ENCODE data around the gene VGLL4. TPM values are rescaled to one million over a fixed set of nuclear protein-coding genes. Genes with fewer than 3 reads are reported as not detected.
"Not testable (repeated sequence)": the region's sequence is repeated elsewhere in the genome, so short reads cannot be mapped to it uniquely, and the experiment has no call there.

VGLL4 gene
- polyA plus RNA-seq, 1 donor (not counting 4 experiments of a cell fraction or from before 2014, with no cell fraction given), result 32.6 TPM

GRCh38 chr3:11514191-11514821 lies 129.4 kb downstream of the VGLL4 start:
- Histone ChIP-seq H3K36me3 (ENCODE audit: control insufficient read depth in 2 of 2, extremely low read depth in 1 of 2, insufficient read depth in 2 of 2, low read length in 2 of 2) (no peaks in the 10 kb centered on the region), H3K9me1 (ENCODE audit: control insufficient read depth, extremely low read depth, insufficient read depth, low read length) (no peaks in the 10 kb centered on the region), H4K20me1 (ENCODE audit: control insufficient read depth, extremely low read depth, insufficient read depth, low read length) (no peaks in the 10 kb centered on the region), H3K9me3 (ENCODE audit: control insufficient read depth, low read depth, low read length) (no peaks in the 10 kb centered on the region), H3K27ac (ENCODE audit: control insufficient read depth, insufficient read depth, low read length) (no peak overlapping the region), H3K79me2 (ENCODE audit: control insufficient read depth, insufficient read depth, low read length) (no peaks in the 10 kb centered on the region), H3K4me1 (ENCODE audit: control insufficient read depth, extremely low read depth, insufficient read depth, low read length) (peaks cover 9% of the 10 kb centered on the region), H3K27me3 (ENCODE audit: control insufficient read depth, extremely low read depth, insufficient read depth, low read length) (no peaks in the 10 kb centered on the region), H3K4me3 (ENCODE audit: control insufficient read depth in 2 of 3, extremely low read depth in 1 of 3, insufficient read depth in 2 of 3, low read depth in 1 of 3, low read length in 3 of 3) (no peak overlapping the region), H3K9ac (ENCODE audit: control insufficient read depth, extremely low read depth, insufficient read depth, low read length) (no peak overlapping the region), H3K4me2 (ENCODE audit: control insufficient read depth, extremely low read depth, insufficient read depth, low read depth, low read length) (no peak overlapping the region), H2AFZ (ENCODE audit: control insufficient read depth, low read length) (no peak overlapping the region)
- no peak for FAIRE-seq
- TF ChIP-seq EZH2 (IDR thresholded peaks at IDR 0.05; ENCODE audit: low read length), result no peak
- no peak for TF ChIP-seq CTCF (optimal IDR thresholded peaks at IDR 0.05 in 1 of 3, IDR thresholded peaks at IDR 0.05 in 1 of 3, conservative IDR thresholded peaks at IDR 0.05 in 1 of 3; ENCODE audit: extremely low read depth in 1 of 3, insufficient read depth in 2 of 3, low read length in 3 of 3)
- DNase-seq (ENCODE audit: low read depth, low spot score), result no peak
- dilution Hi-C loops (cut with MboI; ENCODE audit: extremely low pct_ligation_motif_present, low sequenced_read_pairs), result no loop called here

- no peak overlapping the region for H2AFZ ChIP-seq (ENCODE audit: control insufficient read depth, low read length)
- no peaks in the 10 kb centered on the region for H3K27me3 ChIP-seq (ENCODE audit: control insufficient read depth, extremely low read depth, insufficient read depth, low read length)
- no peaks in the 10 kb centered on the region for H3K79me2 ChIP-seq (ENCODE audit: control insufficient read depth, insufficient read depth, low read length)
- H3K27ac ChIP-seq (ENCODE audit: control insufficient read depth, insufficient read depth, low read length), result no peak overlapping the region
- no peak overlapping the region for H3K9ac ChIP-seq (ENCODE audit: control insufficient read depth, extremely low read depth, insufficient read depth, low read length)
- FAIRE-seq (no peak), DNase-seq (ENCODE audit: low read depth, low spot score) (no peak)
- H3K4me1 ChIP-seq (ENCODE audit: control insufficient read depth, extremely low read depth, insufficient read depth, low read length), result peaks cover 14% of the 10 kb centered on the region
- H4K20me1 ChIP-seq (ENCODE audit: control insufficient read depth, extremely low read depth, insufficient read depth, low read length), result no peaks in the 10 kb centered on the region
- H3K4me2 ChIP-seq (ENCODE audit: control insufficient read depth, extremely low read depth, insufficient read depth, low read depth, low read length), result no peak overlapping the region
- dilution Hi-C loops (cut with MboI; ENCODE audit: extremely low pct_ligation_motif_present, low sequenced_read_pairs), result no loop called here
- no peaks in the 10 kb centered on the region for H3K9me3 ChIP-seq (ENCODE audit: control insufficient read depth, low read depth, low read length)
- H3K4me3 ChIP-seq (ENCODE audit: control insufficient read depth in 2 of 3, extremely low read depth in 1 of 3, insufficient read depth in 2 of 3, low read depth in 1 of 3, low read length in 3 of 3), result no peak overlapping the region
- H3K36me3 ChIP-seq (ENCODE audit: control insufficient read depth in 2 of 2, extremely low read depth in 1 of 2, insufficient read depth in 2 of 2, low read length in 2 of 2), result no peaks in the 10 kb centered on the region
- H3K9me1 ChIP-seq (ENCODE audit: control insufficient read depth, extremely low read depth, insufficient read depth, low read length), result no peaks in the 10 kb centered on the region
- no peak for TF ChIP-seq EZH2 (IDR thresholded peaks at IDR 0.05; ENCODE audit: low read length)
- TF ChIP-seq CTCF (optimal IDR thresholded peaks at IDR 0.05 in 1 of 3, IDR thresholded peaks at IDR 0.05 in 1 of 3, conservative IDR thresholded peaks at IDR 0.05 in 1 of 3; ENCODE audit: extremely low read depth in 1 of 3, insufficient read depth in 2 of 3, low read length in 3 of 3), result no peak
These were observed 129.9 kb downstream of the VGLL4 start for GRCh38 chr3:11513817-11514135.

- DNase-seq (ENCODE audit: low read depth, low spot score); H3K9me3 ChIP-seq (ENCODE audit: control insufficient read depth, low read depth, low read length); FAIRE-seq; H3K27me3 ChIP-seq (ENCODE audit: control insufficient read depth, extremely low read depth, insufficient read depth, low read length); dilution Hi-C loops (cut with MboI; ENCODE audit: extremely low pct_ligation_motif_present, low sequenced_read_pairs); H3K79me2 ChIP-seq (ENCODE audit: control insufficient read depth, insufficient read depth, low read length); H3K4me3 ChIP-seq (ENCODE audit: control insufficient read depth in 2 of 3, extremely low read depth in 1 of 3, insufficient read depth in 2 of 3, low read depth in 1 of 3, low read length in 3 of 3); H3K9ac ChIP-seq (ENCODE audit: control insufficient read depth, extremely low read depth, insufficient read depth, low read length); H3K36me3 ChIP-seq (ENCODE audit: control insufficient read depth in 2 of 2, extremely low read depth in 1 of 2, insufficient read depth in 2 of 2, low read length in 2 of 2); H3K27ac ChIP-seq (ENCODE audit: control insufficient read depth, insufficient read depth, low read length); H3K9me1 ChIP-seq (ENCODE audit: control insufficient read depth, extremely low read depth, insufficient read depth, low read length); H3K4me2 ChIP-seq (ENCODE audit: control insufficient read depth, extremely low read depth, insufficient read depth, low read depth, low read length); H2AFZ ChIP-seq (ENCODE audit: control insufficient read depth, low read length); H4K20me1 ChIP-seq (ENCODE audit: control insufficient read depth, extremely low read depth, insufficient read depth, low read length): not testable (repeated sequence)
- H3K4me1 ChIP-seq (ENCODE audit: control insufficient read depth, extremely low read depth, insufficient read depth, low read length), result peaks cover 17% of the 10 kb centered on the region
These were observed 130.4 kb downstream of the VGLL4 start for GRCh38 chr3:11513125-11513816.

- H2AFZ ChIP-seq (ENCODE audit: control insufficient read depth, low read length); FAIRE-seq; H3K9ac ChIP-seq (ENCODE audit: control insufficient read depth, extremely low read depth, insufficient read depth, low read length); H3K9me1 ChIP-seq (ENCODE audit: control insufficient read depth, extremely low read depth, insufficient read depth, low read length); H3K79me2 ChIP-seq (ENCODE audit: control insufficient read depth, insufficient read depth, low read length); H3K4me3 ChIP-seq (ENCODE audit: control insufficient read depth in 2 of 3, extremely low read depth in 1 of 3, insufficient read depth in 2 of 3, low read depth in 1 of 3, low read length in 3 of 3); H3K4me2 ChIP-seq (ENCODE audit: control insufficient read depth, extremely low read depth, insufficient read depth, low read depth, low read length); H3K27ac ChIP-seq (ENCODE audit: control insufficient read depth, insufficient read depth, low read length); dilution Hi-C loops (cut with MboI; ENCODE audit: extremely low pct_ligation_motif_present, low sequenced_read_pairs); H3K9me3 ChIP-seq (ENCODE audit: control insufficient read depth, low read depth, low read length); DNase-seq (ENCODE audit: low read depth, low spot score); H4K20me1 ChIP-seq (ENCODE audit: control insufficient read depth, extremely low read depth, insufficient read depth, low read length); H3K27me3 ChIP-seq (ENCODE audit: control insufficient read depth, extremely low read depth, insufficient read depth, low read length); H3K36me3 ChIP-seq (ENCODE audit: control insufficient read depth in 2 of 2, extremely low read depth in 1 of 2, insufficient read depth in 2 of 2, low read length in 2 of 2): not testable (repeated sequence)
- H3K4me1 ChIP-seq (ENCODE audit: control insufficient read depth, extremely low read depth, insufficient read depth, low read length), result peaks cover 17% of the 10 kb centered on the region
These were observed 132.1 kb downstream of the VGLL4 start for GRCh38 chr3:11511606-11512005.

Measured in keratinocyte (primary cell).